ENCODE data around the gene ZNF3.
A peak's percentile ranks its signal among the peaks of the same experiment; 100 is the strongest.

ZNF3 gene

GRCh38 chr7:100088095-100088620, 6.6 kb upstream of the ZNF3 start:
- DNase-seq, result no peak

GRCh38 chr7:100087055-100087750, 5.7 kb upstream of the ZNF3 start:
- DNase-seq, result peak; percentile 99

- DNase-seq, result no peak
Observed at GRCh38 chr7:100085515-100085914, 4.0 kb upstream of the ZNF3 start.

GRCh38 chr7:100082978-100083377, 1.5 kb upstream of the ZNF3 start:
- DNase-seq, result no peak

- peak; percentile 9 for DNase-seq
Observed at GRCh38 chr7:100080907-100081534, 502 bp downstream of the ZNF3 start.

GRCh38 chr7:100079024-100079560, 2.4 kb downstream of the ZNF3 start:
- DNase-seq, result no peak

- DNase-seq, result no peak
Observed at GRCh38 chr7:100077205-100077604, 4.3 kb downstream of the ZNF3 start.

GRCh38 chr7:100075418-100075817, 6.1 kb downstream of the ZNF3 start:
- DNase-seq, result no peak

- DNase-seq, result no peak
Observed at GRCh38 chr7:100074841-100075240, 6.7 kb downstream of the ZNF3 start.

GRCh38 chr7:100072462-100072861, 9.1 kb downstream of the ZNF3 start:
- no peak for DNase-seq

- no peak for DNase-seq
Observed at GRCh38 chr7:100071018-100071723, 10.4 kb downstream of the ZNF3 start.

- no peak for DNase-seq
Observed at GRCh38 chr7:100069991-100070390, 11.5 kb downstream of the ZNF3 start.

GRCh38 chr7:100066953-100067352, 14.6 kb downstream of the ZNF3 start:
- DNase-seq, result no peak

- DNase-seq, result peak; percentile 80
Observed at GRCh38 chr7:100065452-100066186, 15.9 kb downstream of the ZNF3 start.

GRCh38 chr7:100064162-100064561, 17.4 kb downstream of the ZNF3 start:
- DNase-seq, result no peak

GRCh38 chr7:100063376-100063775, 18.1 kb downstream of the ZNF3 start:
- DNase-seq, result no peak

GRCh38 chr7:100061518-100062193, 19.9 kb downstream of the ZNF3 start:
- DNase-seq, result no peak

GRCh38 chr7:100059251-100059739, 22.2 kb downstream of the ZNF3 start:
- DNase-seq, result no peak

GRCh38 chr7:100057006-100057405, 24.5 kb downstream of the ZNF3 start:
- DNase-seq, result no peak

- peak; percentile 36 for DNase-seq
Observed at GRCh38 chr7:100053215-100053614, 28.3 kb downstream of the ZNF3 start.

GRCh38 chr7:100051611-100052010, 29.9 kb downstream of the ZNF3 start:
- DNase-seq, result no peak
